A673 (cell line): ENCODE measurements around the gene FAM47E. TPM values are rescaled to one million over a fixed set of nuclear protein-coding genes. Genes with fewer than 3 reads are reported as not detected.

Experiments used
- BruUV-seq: library from RNA; stranded (reverse); fragments of 400-500 nt; replicated peaks from 2 replicates; lab custom pipeline; 2021; lab: Mats Ljungman, UMichigan
- CTCF ChIA-PET: fragments of 300-600 bp; sonication (Branson Sonifier 250); formaldehyde crosslinking; loops from one replicate; lab custom pipeline; 2022; ENCODE audit warnings: antibody characterized with exemption; lab: Charles Lee
- POLR2A ChIA-PET: fragments of 300-600 bp; sonication (Branson Sonifier 250); formaldehyde crosslinking; loops from one replicate; lab custom pipeline; 2022; ENCODE audit warnings: antibody characterized with exemption; ENCODE audit not compliant: low non-redundant PET; lab: Charles Lee
- DNase-seq: peaks from one replicate; pipeline ENCODE4 v3.0.0-alpha.2; 2015; ENCODE audit warnings: low spot score
- H3K27ac ChIP-seq: fragments of 200-600 bp; sonication (generic); 2 replicates; pipeline ENCODE4 v1.5.1; 2016; ENCODE audit warnings: mixed run types, low read depth, mild to moderate bottlenecking, mixed read lengths, antibody characterized with exemption, low read length; ENCODE audit not compliant: poor library complexity, severe bottlenecking
- H3K27me3 ChIP-seq: fragments of 200-600 bp; sonication (generic); replicated peaks from 2 replicates; pipeline ENCODE4 v1.6.1; 2017; ENCODE audit warnings: mixed run types, low read depth, mild to moderate bottlenecking, mixed read lengths, antibody characterized with exemption, low read length; ENCODE audit not compliant: insufficient read depth, poor library complexity
- H3K36me3 ChIP-seq: fragments of 200-600 bp; sonication (generic); 2 replicates; pipeline ENCODE4 v1.6.1; 2016; ENCODE audit warnings: mixed run types, mild to moderate bottlenecking, mixed read lengths, antibody characterized with exemption, low read length; ENCODE audit not compliant: insufficient read depth, poor library complexity, severe bottlenecking
- H3K4me1 ChIP-seq: fragments of 200-600 bp; sonication (generic); 2 replicates; pipeline ENCODE4 v1.6.1; 2017; ENCODE audit warnings: mixed run types, mild to moderate bottlenecking, mixed read lengths, antibody characterized with exemption, low read length; ENCODE audit not compliant: insufficient read depth, poor library complexity, severe bottlenecking
- H3K4me3 ChIP-seq: fragments of 200-600 bp; sonication (generic); 2 replicates; pipeline ENCODE4 v1.5.1; 2016; ENCODE audit warnings: low read depth, mixed run types, mild to moderate bottlenecking, mixed read lengths, low read length; ENCODE audit not compliant: poor library complexity, severe bottlenecking
- H3K9me3 ChIP-seq: fragments of 200-600 bp; sonication (generic); 2 replicates; pipeline ENCODE4 v1.6.1; 2016; ENCODE audit warnings: mixed run types, low read depth, mild to moderate bottlenecking, mixed read lengths, antibody characterized with exemption, low read length; ENCODE audit not compliant: poor library complexity, severe bottlenecking
- EZH2 ChIP-seq: fragments of 200-600 bp; sonication (generic); IDR thresholded peaks from 2 replicates; pipeline ENCODE4 v1.6.1; 2017; ENCODE audit warnings: borderline replicate concordance, low read depth, mild to moderate bottlenecking, mixed read lengths, antibody characterized with exemption, low read length; ENCODE audit not compliant: poor library complexity, severe bottlenecking
- intact Hi-C: fragments of 100-400 bp; cut with micrococcal nuclease; formaldehyde crosslinking; loops from one replicate; pipeline ENCODE4 v1.10.0; 2022; ENCODE audit not compliant: unreplicated experiment
- total RNA-seq: library from RNA; stranded (reverse); gene quantifications from 2 replicates; pipeline ENCODE4 v1.2.3, GENCODE V29; 2021
- TF ChIP-seq, protein P1 (sequence below): fragments of 300-800, 200-600 bp; sonication (generic); conservative IDR thresholded peaks from 2 replicates; pipeline ENCODE4 v1.5.1; 2017; ENCODE audit warnings: low read depth, mild to moderate bottlenecking, antibody characterized with exemption, low read length, moderate library complexity, mixed read lengths

Gene FAM47E
- total RNA-seq, 1 experiment from 2014 or later: 0.21 TPM

- CTCF ChIA-PET: no interaction called here
Measured at GRCh38 chr4:76296286-76296820, 44.8 kb downstream of the FAM47E start.

GRCh38 chr4:76298227-76298626, 46.7 kb downstream of the FAM47E start:
- H3K36me3 ChIP-seq: no peaks in the 10 kb centered on the region
- no peak for DNase-seq
- H3K4me3 ChIP-seq: no peak overlapping the region
- no peak for TF ChIP-seq EZH2
- TF ChIP-seq, protein P1, sequence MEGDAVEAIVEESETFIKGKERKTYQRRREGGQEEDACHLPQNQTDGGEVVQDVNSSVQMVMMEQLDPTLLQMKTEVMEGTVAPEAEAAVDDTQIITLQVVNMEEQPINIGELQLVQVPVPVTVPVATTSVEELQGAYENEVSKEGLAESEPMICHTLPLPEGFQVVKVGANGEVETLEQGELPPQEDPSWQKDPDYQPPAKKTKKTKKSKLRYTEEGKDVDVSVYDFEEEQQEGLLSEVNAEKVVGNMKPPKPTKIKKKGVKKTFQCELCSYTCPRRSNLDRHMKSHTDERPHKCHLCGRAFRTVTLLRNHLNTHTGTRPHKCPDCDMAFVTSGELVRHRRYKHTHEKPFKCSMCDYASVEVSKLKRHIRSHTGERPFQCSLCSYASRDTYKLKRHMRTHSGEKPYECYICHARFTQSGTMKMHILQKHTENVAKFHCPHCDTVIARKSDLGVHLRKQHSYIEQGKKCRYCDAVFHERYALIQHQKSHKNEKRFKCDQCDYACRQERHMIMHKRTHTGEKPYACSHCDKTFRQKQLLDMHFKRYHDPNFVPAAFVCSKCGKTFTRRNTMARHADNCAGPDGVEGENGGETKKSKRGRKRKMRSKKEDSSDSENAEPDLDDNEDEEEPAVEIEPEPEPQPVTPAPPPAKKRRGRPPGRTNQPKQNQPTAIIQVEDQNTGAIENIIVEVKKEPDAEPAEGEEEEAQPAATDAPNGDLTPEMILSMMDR: no peak
- intact Hi-C loops: no loop called here
- no peaks in the 10 kb centered on the region for H3K27me3 ChIP-seq
- ChIA-PET CTCF (no interaction called here), POLR2A (no interaction called here)
- no peak overlapping the region for H3K27ac ChIP-seq
- BruUV-seq: no TSS peak
- H3K9me3 ChIP-seq: no peaks in the 10 kb centered on the region
- no peaks in the 10 kb centered on the region for H3K4me1 ChIP-seq

More at GRCh38 chr4:76296286-76296820, 44.8 kb downstream of the FAM47E start:
- POLR2A ChIA-PET: no interaction called here
- Histone ChIP-seq H3K4me1 (no peaks in the 10 kb centered on the region), H3K4me3 (no peak overlapping the region), H3K27me3 (no peaks in the 10 kb centered on the region), H3K36me3 (no peaks in the 10 kb centered on the region), H3K27ac (no peak overlapping the region), H3K9me3 (no peaks in the 10 kb centered on the region)
- TF ChIP-seq, protein P1: no peak
- no peak for TF ChIP-seq EZH2
- BruUV-seq: no TSS peak
- no peak for DNase-seq
- intact Hi-C loops: no loop called here

- ChIA-PET CTCF (no interaction called here), POLR2A (no interaction called here)
- Histone ChIP-seq H3K9me3 (no peaks in the 10 kb centered on the region), H3K27me3 (no peaks in the 10 kb centered on the region), H3K36me3 (no peaks in the 10 kb centered on the region), H3K27ac (no peak overlapping the region), H3K4me3 (no peak overlapping the region), H3K4me1 (no peaks in the 10 kb centered on the region)
- DNase-seq: no peak
- intact Hi-C loops: no loop called here
- TF ChIP-seq, protein P1: no peak
- TF ChIP-seq EZH2: no peak
- BruUV-seq: no TSS peak
Measured at GRCh38 chr4:76300012-76300411, 48.5 kb downstream of the FAM47E start.
